HepG2 (cell line): Measurements from ENCODE around the gene GRIFIN. TPM values are rescaled to one million over a fixed set of nuclear protein-coding genes. Genes with fewer than 3 reads are reported as not detected.

Source experiments
- ATAC-seq: fragments of 200-7000 bp; cut with Tn5 transposase; 3 replicates; pipeline ENCODE4 v1.9.1; 2020; ENCODE audit warnings: mild to moderate bottlenecking, moderate library complexity
- BruUV-seq: library from RNA; stranded (reverse); fragments of 400-500 nt; replicated peaks from 2 replicates; lab custom pipeline; 2021; lab: Mats Ljungman, UMichigan
- CTCF ChIA-PET: fragments of 300-600 bp; formaldehyde crosslinking; extraction: SDS; loops from one replicate; lab custom pipeline; 2021; ENCODE audit warnings: low total read pairs, inconsistent platforms, low intra/inter-chr PET ratio; lab: Yijun Ruan, JAX
- POLR2A ChIA-PET: fragments of 350-600 bp; sonication (Branson Sonifier 250); formaldehyde crosslinking; loops from one replicate; lab custom pipeline; 2020; ENCODE audit warnings: antibody characterized with exemption, inconsistent platforms; lab: Yijun Ruan, JAX
- DNase-seq: peaks from one replicate; pipeline ENCODE4 v3.0.0-alpha.2; 2015; ENCODE audit warnings: low spot score
- FAIRE-seq: peaks from 3 replicates; lab custom pipeline; 2011; peaks lifted over from hg19 to GRCh38; lab: Jason Lieb, UNC
- H2AFZ ChIP-seq: one replicate; pipeline ENCODE4 v1.6.1; 2011; ENCODE audit warnings: low read length, inconsistent platforms
- H3K27ac ChIP-seq: fragments of 300-600 bp; 3 replicates; pipeline ENCODE4 v1.8.0; 2011; ENCODE audit warnings: mixed run types, mild to moderate bottlenecking, mixed read lengths, low read length, inconsistent platforms; ENCODE audit not compliant: insufficient read depth; ENCODE audit errors: extremely low read length
- H3K27me3 ChIP-seq, 2 experiments: fragments of 200-600 bp in 1 of 2; 2 replicates in 1 of 2; 3 replicates in 1 of 2; pipeline versions ENCODE4 v1.6.0 to v1.8.0; 2011; ENCODE audit warnings: low read length in 2 of 2, mild to moderate bottlenecking in 2 of 2, moderate library complexity in 2 of 2, inconsistent platforms in 1 of 2; ENCODE audit not compliant: insufficient read depth in 2 of 2, control insufficient read depth in 1 of 2
- H3K36me3 ChIP-seq, 2 experiments: fragments of 200-600 bp in 1 of 2; replicated peaks in 1 of 2; 2 replicates in 1 of 2; 3 replicates in 1 of 2; pipeline versions ENCODE4 v1.5.1 to v1.8.0; 2011; ENCODE audit warnings: low read length in 2 of 2, inconsistent platforms in 1 of 2; ENCODE audit not compliant: insufficient read depth in 2 of 2, control insufficient read depth in 1 of 2
- H3K4me1 ChIP-seq: 2 replicates; pipeline ENCODE4 v1.5.1; 2012; ENCODE audit warnings: low read length, inconsistent platforms; ENCODE audit not compliant: insufficient read depth
- H3K4me2 ChIP-seq: 2 replicates; pipeline ENCODE4 v1.6.0; 2011; ENCODE audit warnings: low read depth, low read length, inconsistent platforms
- H3K4me3 ChIP-seq, 3 experiments: fragments of 200-600 bp in 1 of 3; sonication (generic), shearing (Covaris generic) in 1 of 3; replicated peaks in 1 of 3; 2 replicates each; pipeline ENCODE4 v1.5.1; 2011 to 2016; ENCODE audit warnings: low read length in 3 of 3, inconsistent platforms in 2 of 3, low read depth in 2 of 3, mild to moderate bottlenecking in 2 of 3, control low read depth in 1 of 3, mixed read lengths in 1 of 3; ENCODE audit not compliant: insufficient read depth in 1 of 3
- H3K79me2 ChIP-seq: one replicate; pipeline ENCODE4 v1.6.1; 2011; ENCODE audit warnings: low read length, inconsistent platforms; ENCODE audit not compliant: insufficient read depth
- H3K9ac ChIP-seq: 2 replicates; pipeline ENCODE4 v1.6.0; 2011; ENCODE audit warnings: mild to moderate bottlenecking, low read depth, low read length, inconsistent platforms; ENCODE audit not compliant: insufficient read depth
- H3K9me3 ChIP-seq: 2 replicates; pipeline ENCODE4 v1.5.1; 2012; ENCODE audit warnings: mild to moderate bottlenecking, low read length
- H4K20me1 ChIP-seq: 2 replicates; pipeline ENCODE4 v1.6.0; 2011; ENCODE audit warnings: inconsistent platforms, mild to moderate bottlenecking, low read length, moderate library complexity; ENCODE audit not compliant: insufficient read depth
- CEBPB ChIP-seq: IDR thresholded peaks from 2 replicates; pipeline ENCODE4 v1.6.1; 2011; ENCODE audit warnings: low read depth, low read length, improper control_type of control experiment, borderline replicate concordance
- CEBPG ChIP-seq: IDR thresholded peaks from 2 replicates; pipeline ENCODE4 v1.6.1; 2016
- NPAS2 ChIP-seq: sonication (generic); formaldehyde crosslinking; IDR thresholded peaks from 2 replicates; pipeline ENCODE4 v1.8.0; 2022; ENCODE audit warnings: mild to moderate bottlenecking, missing genetic modification reagents, borderline replicate concordance
- PLSCR1 ChIP-seq: sonication (generic); formaldehyde crosslinking; IDR thresholded peaks from 2 replicates; pipeline ENCODE4 v1.5.0; 2020; ENCODE audit warnings: missing genetic modification reagents, mild to moderate bottlenecking, borderline replicate concordance
- SRSF4 ChIP-seq: fragments of 200-400 bp; formaldehyde crosslinking; IDR thresholded peaks from one replicate; pipeline ENCODE4 v1.6.1; 2018; ENCODE audit warnings: mild to moderate bottlenecking, low read depth, low read length, moderate library complexity; ENCODE audit not compliant: poor library complexity, severe bottlenecking
- TMF1 ChIP-seq: sonication (generic); formaldehyde crosslinking; IDR thresholded peaks from 2 replicates; pipeline ENCODE4 v1.8.1; 2022; ENCODE audit warnings: low read depth, missing genetic modification reagents
- ZNF20 ChIP-seq: sonication (generic); formaldehyde crosslinking; IDR thresholded peaks from 2 replicates; pipeline ENCODE4 v1.4.0; 2020; ENCODE audit warnings: mild to moderate bottlenecking, moderate library complexity, missing genetic modification reagents
- ZNF646 ChIP-seq: sonication (generic); formaldehyde crosslinking; IDR thresholded peaks from 2 replicates; pipeline ENCODE4 v1.9.0; 2021; ENCODE audit warnings: mild to moderate bottlenecking, missing genetic modification reagents
- ZNF883 ChIP-seq: sonication (generic); formaldehyde crosslinking; IDR thresholded peaks from 2 replicates; pipeline ENCODE4 v1.5.1; 2020; ENCODE audit warnings: mild to moderate bottlenecking, missing genetic modification reagents; ENCODE audit errors: not compliant biosample characterization
- WGBS: methylation state at CpG from one replicate; pipeline ENCODE4 v1.1.6; 2017; ENCODE audit warnings: low lambda C conversion rate; 5-methylcytosine and 5-hydroxymethylcytosine counted together
- in situ Hi-C: cut with HindIII; loops from 2 replicates; pipeline ENCODE4 v1.10.0; 2017; ENCODE audit warnings: low pct_unique_long_range_greater_than_20kb; ENCODE audit not compliant: extremely low pct_ligation_motif_present
- intact Hi-C: fragments of 100-400 bp; cut with micrococcal nuclease; formaldehyde crosslinking; loops from one replicate; pipeline ENCODE4 v1.10.0; 2022; ENCODE audit not compliant: unreplicated experiment
- polyA plus RNA-seq, 8 experiments: library from polyadenylated mRNA; depleted of rRNA in 3 of 8; stranded (reverse) in 7 of 8; unstranded in 1 of 8; fragments of >200 nt; fragmentation: Illumina TruSeq in 4 of 8; extraction: Trizol in 4 of 8; gene quantifications; 2 replicates each; pipeline versions ENCODE4 v1.2.1 to v1.2.3, GENCODE V29; 2011 to 2016; ENCODE audit warnings: low read depth in 4 of 8, missing spikeins in 1 of 8, mixed read lengths in 1 of 8; ENCODE audit not compliant: insufficient read depth in 1 of 8
- total RNA-seq, 5 experiments: library from RNA; depleted of rRNA; stranded (reverse); fragments of >200 nt; fragmentation: Illumina TruSeq; extraction: Trizol; gene quantifications; 2 replicates each; pipeline ENCODE4 v1.2.3, GENCODE V29; 2016; ENCODE audit warnings: low read depth in 1 of 5

Gene GRIFIN
- total and polyA plus RNA-seq, 2 of the 13 experiments (the other 11 are each of a cell fraction or from before 2014, with no cell fraction given): not detected

- ChIA-PET CTCF (no interaction called here), POLR2A (no interaction called here)
- 66% methylated on average over 11 of the region's 12 CpGs for WGBS
- Histone ChIP-seq H3K79me2 (no peaks in the 10 kb centered on the region), H3K9me3 (no peaks in the 10 kb centered on the region), H4K20me1 (no peaks in the 10 kb centered on the region), H3K4me2 (no peak overlapping the region), H3K4me1 (no peaks in the 10 kb centered on the region), H3K4me3 (no peak overlapping the region), H3K27ac (no peak overlapping the region), H3K27me3 (peaks cover 8 to 40% of the 10 kb centered on the region in 2 experiments; a peak in 4 of 5 replicates), H3K36me3 (no peaks in the 10 kb centered on the region), H3K9ac (no peak overlapping the region), H2AFZ (no peak overlapping the region)
- no peak for DNase-seq
- in situ Hi-C loops (no loop called here), intact Hi-C loops (no loop called here)
- ATAC-seq: no peak
- TF ChIP-seq TMF1 (CRISPR knock-in tag) (no peak), SRSF4 (no peak), ZNF20 (CRISPR knock-in tag) (no peak), CEBPB (peak; percentile 80), CEBPG (CRISPR knock-in tag) (peak; percentile 41; the same call in 1 of the 2 replicates), PLSCR1 (no peak), NPAS2 (no peak), ZNF646 (CRISPR knock-in tag) (peak; percentile 30; the same call in 1 of the 2 replicates), ZNF883 (CRISPR knock-in tag) (no peak)
- no TSS peak for BruUV-seq
- FAIRE-seq: no peak
Observed at GRCh38 chr7:2484868-2485267, 8.7 kb upstream of the GRIFIN start.
